ENCODE measurements around the gene RAB3B.
A peak's percentile ranks its signal among the peaks of the same experiment; 100 is the strongest.
"Not testable (repeated sequence)": the region's sequence is repeated elsewhere in the genome, so short reads cannot be mapped to it uniquely, and the experiment has no call there.

The RAB3B gene

DNA sequence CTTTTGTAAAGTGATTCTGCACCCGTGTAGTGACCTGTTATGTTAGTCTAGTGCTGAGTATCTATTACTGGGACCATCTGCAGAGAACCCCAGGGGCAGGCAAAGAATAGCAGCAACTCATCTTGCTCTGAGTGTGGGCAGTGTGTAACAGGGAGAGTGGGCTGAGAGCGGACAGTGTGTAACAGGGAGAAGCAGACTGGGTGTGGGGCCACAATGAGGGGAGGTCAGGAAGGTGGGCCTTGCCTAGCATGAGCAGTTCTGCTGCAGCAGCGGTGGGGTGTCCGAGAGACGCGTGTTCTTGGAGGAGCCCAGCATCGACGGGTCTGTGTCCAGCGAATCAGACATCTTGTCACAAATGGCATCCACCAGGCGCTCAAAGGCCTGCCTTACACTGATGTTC lies 70.8 kb downstream of the RAB3B start:
- DNase-seq (ENCODE audit: low read depth) = no peak

GRCh38 chr1:51916587-51917405 lies 73.7 kb downstream of the RAB3B start:
- no peak for DNase-seq (ENCODE audit: low read depth)

- DNase-seq (ENCODE audit: low read depth) = no peak
Measured at GRCh38 chr1:51915951-51916350, 74.5 kb downstream of the RAB3B start.

DNA sequence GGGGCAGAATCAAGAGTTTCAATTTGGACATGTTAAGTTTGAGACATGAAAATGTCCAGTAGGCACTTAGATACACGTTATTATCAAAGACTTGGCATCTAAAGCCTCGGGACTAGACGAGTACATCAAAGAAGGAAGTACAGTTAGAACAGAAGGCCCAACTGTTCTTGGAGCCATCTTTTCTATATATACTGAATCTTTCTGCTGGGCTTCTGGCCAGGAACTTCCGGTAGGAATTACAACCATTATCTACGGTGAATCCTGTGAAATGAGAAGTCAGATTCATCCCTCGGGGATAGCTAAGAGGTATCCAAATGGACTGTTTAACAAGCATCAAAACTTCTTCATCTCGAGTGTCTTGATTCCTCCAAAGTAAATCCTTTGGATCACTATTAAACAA lies 77.6 kb downstream of the RAB3B start:
- no peak for DNase-seq (ENCODE audit: low read depth)

GRCh38 chr1:51910221-51911000 lies 80.1 kb downstream of the RAB3B start:
- no peak for DNase-seq (ENCODE audit: low read depth)

GRCh38 chr1:51908499-51908898 lies 82.0 kb downstream of the RAB3B start:
- DNase-seq (ENCODE audit: low read depth) = no peak

- no peak for DNase-seq (ENCODE audit: low read depth)
Measured at GRCh38 chr1:51907079-51907702, 83.3 kb downstream of the RAB3B start.

- DNase-seq (ENCODE audit: low read depth) = no peak
Measured at GRCh38 chr1:51906306-51907078, 84.0 kb downstream of the RAB3B start.

GRCh38 chr1:51902456-51902855 lies 88.0 kb downstream of the RAB3B start:
- DNase-seq (ENCODE audit: low read depth) = no peak

GRCh38 chr1:51901151-51901550 lies 89.3 kb downstream of the RAB3B start:
- no peak for DNase-seq (ENCODE audit: low read depth)

DNA sequence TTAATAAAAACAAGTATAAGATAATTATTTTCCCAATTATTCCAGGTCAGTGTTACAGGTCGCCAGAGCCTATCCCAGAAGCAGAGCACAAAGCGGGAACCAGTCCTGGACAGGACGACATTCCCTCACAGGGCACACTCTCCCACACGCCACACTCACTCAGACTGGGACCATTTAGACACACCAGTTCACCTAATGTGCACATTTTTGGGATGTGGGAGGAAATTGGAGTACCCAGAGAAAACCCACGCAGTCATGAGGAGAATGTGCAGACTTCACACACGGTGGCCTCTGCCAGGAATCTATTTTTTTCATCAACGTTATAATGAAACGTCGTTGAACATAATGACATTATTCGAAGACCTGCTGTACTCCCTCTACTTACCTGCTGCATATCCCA lies 91.5 kb downstream of the RAB3B start:
- DNase-seq (ENCODE audit: low read depth) = no peak

GRCh38 chr1:51898090-51898734 lies 92.3 kb downstream of the RAB3B start:
- DNase-seq (ENCODE audit: low read depth) = no peak

DNA sequence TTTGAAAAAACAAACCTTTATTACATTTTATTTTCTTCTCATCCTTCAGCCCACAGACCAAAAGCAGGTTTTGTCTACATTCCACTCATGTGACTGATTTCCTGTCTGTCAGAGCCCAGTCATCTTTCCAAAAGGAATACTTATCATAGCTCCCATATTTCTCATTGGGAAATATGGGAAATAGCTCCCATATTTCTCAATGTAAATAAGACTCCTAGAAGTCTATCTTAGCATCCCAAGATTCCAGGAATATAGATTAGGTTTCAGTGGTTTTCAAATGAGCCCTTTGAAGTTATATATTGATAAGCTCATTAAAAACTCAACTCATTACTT lies 92.8 kb downstream of the RAB3B start:
- no peak for DNase-seq (ENCODE audit: low read depth)

- DNase-seq (ENCODE audit: low read depth) = not testable (repeated sequence)
Measured at GRCh38 chr1:51894748-51895147, 95.8 kb downstream of the RAB3B start.

DNA sequence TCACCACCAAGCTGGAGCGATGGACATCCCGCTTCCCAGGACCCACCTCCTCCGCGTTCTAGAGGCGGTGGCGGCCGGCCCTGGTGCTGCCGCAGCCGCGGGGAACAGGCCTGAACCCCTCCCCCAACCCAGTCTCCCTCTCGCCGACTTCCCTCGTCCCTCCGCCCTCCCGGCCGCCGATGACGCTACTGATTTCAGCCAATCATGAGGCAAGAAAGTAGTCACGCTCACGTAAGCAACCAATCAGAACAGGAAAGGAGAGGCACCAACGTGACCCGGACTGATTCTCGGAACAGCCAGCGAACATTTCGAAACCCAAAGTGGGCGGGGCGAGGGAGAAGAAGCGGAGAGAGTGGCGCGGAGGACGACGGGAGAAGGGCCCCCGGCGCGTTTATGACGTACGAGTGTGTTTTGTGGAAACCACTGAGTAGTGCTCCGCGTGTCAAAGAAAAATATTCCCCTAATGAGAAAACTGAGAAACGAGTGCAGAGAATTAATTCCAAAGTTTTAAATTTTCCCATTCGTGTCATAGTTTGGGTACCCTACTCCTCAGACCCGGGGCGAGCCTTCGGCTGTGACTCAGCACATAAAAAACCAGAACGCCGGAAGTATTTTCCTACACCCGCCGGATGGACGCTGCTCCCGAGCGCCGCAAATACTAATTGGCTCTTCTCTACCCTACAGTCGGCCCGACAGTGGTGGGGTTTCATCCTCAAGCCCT lies 111.7 kb downstream of the RAB3B start, which contains the start of gene NRDC:
Gene NRDC (minus strand): TSS at position 112 of the 721 bp plus-strand sequence. CDS start 112 bp downstream, outside the sequence.
- DNase-seq (ENCODE audit: low read depth) = peak; percentile 99

GRCh38 chr1:51878308-51878615 lies 112.2 kb downstream of the RAB3B start:
- DNase-seq (ENCODE audit: low read depth) = no peak

GRCh38 chr1:51877434-51878307 lies 112.8 kb downstream of the RAB3B start:
- no peak for DNase-seq (ENCODE audit: low read depth)

GRCh38 chr1:51875836-51876235 lies 114.7 kb downstream of the RAB3B start:
- DNase-seq (ENCODE audit: low read depth) = no peak

- no peak for DNase-seq (ENCODE audit: low read depth)
Measured at GRCh38 chr1:51875291-51875772, 115.2 kb downstream of the RAB3B start.

DNA sequence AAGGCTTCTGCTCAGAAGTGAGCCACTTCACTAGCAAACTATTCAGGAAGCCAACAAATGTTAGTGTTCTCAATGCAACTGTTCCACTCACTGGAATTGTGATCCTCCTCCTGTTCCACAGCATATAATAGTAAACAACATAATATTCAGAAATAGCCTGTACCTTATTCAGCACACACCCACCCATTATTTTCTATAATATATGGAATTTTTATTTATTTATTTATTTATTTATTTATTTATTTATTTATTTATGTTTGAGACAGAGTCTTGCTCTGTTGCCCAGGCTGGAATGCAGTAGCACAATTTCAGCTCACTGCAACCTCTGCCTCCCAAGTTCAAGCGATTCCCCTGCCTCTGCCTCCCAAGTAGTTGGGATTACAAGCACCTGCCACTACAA lies 117.2 kb downstream of the RAB3B start:
- DNase-seq (ENCODE audit: low read depth) = not testable (repeated sequence)

Measured in stimulated activated CD8-positive, alpha-beta memory T cell treated with anti-CD3 and anti-CD28 coated beads, Interleukin-15, amount 100 ng/mL, for 1 hour (primary cell).